ENCODE data around the gene DHRS12.

Gene DHRS12

GRCh38 chr13:51811046-51811445 is 7.1 kb upstream of the DHRS12 start:
- Histone ChIP-seq H3K4me2 (ENCODE audit: insufficient read depth, low read length) (no peak overlapping the region), H3K4me1 (ENCODE audit: insufficient read depth, low read length) (peaks cover 9% of the 10 kb centered on the region)
- TF ChIP-seq, protein P1, sequence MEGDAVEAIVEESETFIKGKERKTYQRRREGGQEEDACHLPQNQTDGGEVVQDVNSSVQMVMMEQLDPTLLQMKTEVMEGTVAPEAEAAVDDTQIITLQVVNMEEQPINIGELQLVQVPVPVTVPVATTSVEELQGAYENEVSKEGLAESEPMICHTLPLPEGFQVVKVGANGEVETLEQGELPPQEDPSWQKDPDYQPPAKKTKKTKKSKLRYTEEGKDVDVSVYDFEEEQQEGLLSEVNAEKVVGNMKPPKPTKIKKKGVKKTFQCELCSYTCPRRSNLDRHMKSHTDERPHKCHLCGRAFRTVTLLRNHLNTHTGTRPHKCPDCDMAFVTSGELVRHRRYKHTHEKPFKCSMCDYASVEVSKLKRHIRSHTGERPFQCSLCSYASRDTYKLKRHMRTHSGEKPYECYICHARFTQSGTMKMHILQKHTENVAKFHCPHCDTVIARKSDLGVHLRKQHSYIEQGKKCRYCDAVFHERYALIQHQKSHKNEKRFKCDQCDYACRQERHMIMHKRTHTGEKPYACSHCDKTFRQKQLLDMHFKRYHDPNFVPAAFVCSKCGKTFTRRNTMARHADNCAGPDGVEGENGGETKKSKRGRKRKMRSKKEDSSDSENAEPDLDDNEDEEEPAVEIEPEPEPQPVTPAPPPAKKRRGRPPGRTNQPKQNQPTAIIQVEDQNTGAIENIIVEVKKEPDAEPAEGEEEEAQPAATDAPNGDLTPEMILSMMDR (IDR thresholded peaks at IDR 0.05; ENCODE audit: borderline replicate concordance, extremely low read depth, low read length, poor library complexity, severe bottlenecking): no peak
- no peak for TF ChIP-seq EZH2 (IDR thresholded peaks at IDR 0.05; ENCODE audit: borderline replicate concordance, low read depth, low read length, severe bottlenecking)

GRCh38 chr13:51808811-51809210 is 4.8 kb upstream of the DHRS12 start:
- ATAC-seq (ENCODE audit: insufficient read depth, low read depth) (no peak), DNase-seq (no peak)
- Histone ChIP-seq H3K27me3 (ENCODE audit: insufficient read depth, low read length, poor library complexity) (no peaks in the 10 kb centered on the region), H3K4me1 (ENCODE audit: insufficient read depth, low read length) (peaks cover 15% of the 10 kb centered on the region), H3K4me3 (ENCODE audit: low read depth in 1 of 2, low read length in 2 of 2) (no peak overlapping the region), H3K9me3 (ENCODE audit: insufficient read depth, low read length, severe bottlenecking) (no peaks in the 10 kb centered on the region), H4K20me1 (ENCODE audit: insufficient read depth, low read length) (no peaks in the 10 kb centered on the region), H3K9ac (ENCODE audit: low read depth, low read length) (no peak overlapping the region), H3K4me2 (ENCODE audit: insufficient read depth, low read length) (no peak overlapping the region), H3K36me3 (ENCODE audit: insufficient read depth, low read length) (no peaks in the 10 kb centered on the region), H3K27ac (ENCODE audit: low read length) (no peak overlapping the region), H2AFZ (ENCODE audit: low read depth, low read length) (no peak overlapping the region), H3K79me2 (ENCODE audit: insufficient read depth, low read length) (no peaks in the 10 kb centered on the region)
- TF ChIP-seq EZH2 (IDR thresholded peaks at IDR 0.05; ENCODE audit: borderline replicate concordance, low read depth, low read length, severe bottlenecking): no peak
- TF ChIP-seq, protein P1 (IDR thresholded peaks at IDR 0.05; ENCODE audit: borderline replicate concordance, extremely low read depth, low read length, poor library complexity, severe bottlenecking): no peak

More at GRCh38 chr13:51811046-51811445, 7.1 kb upstream of the DHRS12 start:
- no peaks in the 10 kb centered on the region for H4K20me1 ChIP-seq (ENCODE audit: insufficient read depth, low read length)
- no peak overlapping the region for H2AFZ ChIP-seq (ENCODE audit: low read depth, low read length)
- H3K27ac ChIP-seq (ENCODE audit: low read length): no peak overlapping the region
- no peaks in the 10 kb centered on the region for H3K27me3 ChIP-seq (ENCODE audit: insufficient read depth, low read length, poor library complexity)
- H3K9ac ChIP-seq (ENCODE audit: low read depth, low read length): no peak overlapping the region
- no peaks in the 10 kb centered on the region for H3K79me2 ChIP-seq (ENCODE audit: insufficient read depth, low read length)
- H3K9me3 ChIP-seq (ENCODE audit: insufficient read depth, low read length, severe bottlenecking): no peaks in the 10 kb centered on the region
- no peak for ATAC-seq (ENCODE audit: insufficient read depth, low read depth)
- H3K4me3 ChIP-seq (ENCODE audit: low read depth in 1 of 2, low read length in 2 of 2): no peak overlapping the region
- DNase-seq: no peak
- H3K36me3 ChIP-seq (ENCODE audit: insufficient read depth, low read length): no peaks in the 10 kb centered on the region

GRCh38 chr13:51807041-51807440 is 3.1 kb upstream of the DHRS12 start:
- Histone ChIP-seq H3K27me3 (ENCODE audit: insufficient read depth, low read length, poor library complexity) (no peaks in the 10 kb centered on the region), H3K36me3 (ENCODE audit: insufficient read depth, low read length) (no peaks in the 10 kb centered on the region; the same call in 1 of the 2 replicates), H3K9me3 (ENCODE audit: insufficient read depth, low read length, severe bottlenecking) (no peaks in the 10 kb centered on the region), H2AFZ (ENCODE audit: low read depth, low read length) (no peak overlapping the region), H3K4me2 (ENCODE audit: insufficient read depth, low read length) (no peak overlapping the region), H3K9ac (ENCODE audit: low read depth, low read length) (no peak overlapping the region), H4K20me1 (ENCODE audit: insufficient read depth, low read length) (no peaks in the 10 kb centered on the region), H3K27ac (ENCODE audit: low read length) (no peak overlapping the region), H3K79me2 (ENCODE audit: insufficient read depth, low read length) (no peaks in the 10 kb centered on the region), H3K4me3 (ENCODE audit: low read depth in 1 of 2, low read length in 2 of 2) (no peak overlapping the region), H3K4me1 (ENCODE audit: insufficient read depth, low read length) (peaks cover 30% of the 10 kb centered on the region)
- no peak for ATAC-seq (ENCODE audit: insufficient read depth, low read depth)
- no peak for DNase-seq
- no peak for TF ChIP-seq EZH2 (IDR thresholded peaks at IDR 0.05; ENCODE audit: borderline replicate concordance, low read depth, low read length, severe bottlenecking)
- TF ChIP-seq, protein P1 (IDR thresholded peaks at IDR 0.05; ENCODE audit: borderline replicate concordance, extremely low read depth, low read length, poor library complexity, severe bottlenecking): no peak

- Histone ChIP-seq H3K27ac (ENCODE audit: low read length) (no peak overlapping the region), H3K36me3 (ENCODE audit: insufficient read depth, low read length) (no peaks in the 10 kb centered on the region; the same call in 1 of the 2 replicates), H3K79me2 (ENCODE audit: insufficient read depth, low read length) (no peaks in the 10 kb centered on the region), H3K4me3 (ENCODE audit: low read depth in 1 of 2, low read length in 2 of 2) (no peak overlapping the region), H4K20me1 (ENCODE audit: insufficient read depth, low read length) (no peaks in the 10 kb centered on the region), H3K27me3 (ENCODE audit: insufficient read depth, low read length, poor library complexity) (no peaks in the 10 kb centered on the region), H3K4me2 (ENCODE audit: insufficient read depth, low read length) (no peak overlapping the region), H3K9me3 (ENCODE audit: insufficient read depth, low read length, severe bottlenecking) (no peaks in the 10 kb centered on the region), H2AFZ (ENCODE audit: low read depth, low read length) (no peak overlapping the region), H3K9ac (ENCODE audit: low read depth, low read length) (no peak overlapping the region), H3K4me1 (ENCODE audit: insufficient read depth, low read length) (peaks cover 33% of the 10 kb centered on the region)
- no peak for DNase-seq
- no peak for ATAC-seq (ENCODE audit: insufficient read depth, low read depth)
- TF ChIP-seq, protein P1 (IDR thresholded peaks at IDR 0.05; ENCODE audit: borderline replicate concordance, extremely low read depth, low read length, poor library complexity, severe bottlenecking): no peak
- TF ChIP-seq EZH2 (IDR thresholded peaks at IDR 0.05; ENCODE audit: borderline replicate concordance, low read depth, low read length, severe bottlenecking): no peak
Measured at GRCh38 chr13:51806566-51806965, 2.6 kb upstream of the DHRS12 start.

All from DND-41 (cell line).